Measurements from ENCODE around the gene SPINK2. TPM values are rescaled to one million over a fixed set of nuclear protein-coding genes. Genes with fewer than 3 reads are reported as not detected.

Gene SPINK2
- total and polyA plus RNA-seq, 2 of the 8 experiments (the other 6 are each of a cell fraction or from before 2014, with no cell fraction given) = 0.89 to 1.4 TPM

DNA sequence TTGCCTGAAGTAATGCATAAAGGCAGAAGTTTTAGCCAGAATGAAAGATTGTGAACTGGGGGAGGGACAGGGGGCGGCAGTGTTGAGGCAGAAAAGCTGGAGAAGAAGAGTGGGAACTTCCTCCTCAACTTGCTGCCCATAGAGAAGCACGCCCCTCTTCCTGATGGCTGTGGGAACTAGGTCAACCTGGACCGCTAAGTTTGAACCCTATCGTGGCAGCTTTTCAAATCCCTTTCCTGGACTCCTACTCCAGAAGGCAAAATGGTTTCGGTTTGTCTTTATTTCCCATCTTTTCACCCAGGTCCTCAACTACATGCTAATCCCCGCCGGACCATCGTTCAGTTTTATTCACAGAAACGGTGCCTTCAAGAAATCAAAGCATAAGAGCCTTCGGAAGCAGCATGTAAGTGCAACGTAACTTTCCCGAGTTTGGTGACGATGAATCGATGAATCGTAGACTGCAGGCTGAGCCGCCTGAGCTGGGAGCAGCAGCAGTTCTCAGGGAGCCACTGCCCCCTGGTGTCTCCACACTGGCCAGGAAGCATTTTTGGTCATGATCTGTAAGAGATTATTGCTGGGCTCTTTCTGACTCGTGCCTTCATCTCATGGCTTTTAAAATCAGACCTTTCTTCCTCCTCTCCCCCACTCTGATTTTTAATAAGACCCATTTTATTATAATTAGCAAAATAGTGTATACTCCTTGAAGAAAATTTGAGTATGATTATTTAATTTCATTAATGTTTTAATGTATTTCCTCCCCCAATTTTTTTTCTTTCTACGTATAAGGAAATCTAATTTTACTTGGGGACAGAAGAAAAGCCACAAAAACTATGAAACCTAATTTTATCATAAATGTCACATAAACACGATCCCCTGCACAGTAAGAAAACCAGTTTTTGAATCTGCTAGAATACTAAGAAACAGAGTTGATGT, 21.4 kb downstream of the SPINK2 start:
- no peak overlapping the region for H2BK120ac ChIP-seq (replicated peaks; ENCODE audit: low read depth, low read length)
- no peak overlapping the region for H4K91ac ChIP-seq (replicated peaks; ENCODE audit: insufficient read length, low read length)
- no peaks in the 10 kb centered on the region for H3K79me1 ChIP-seq (ENCODE audit: low read depth, low read length)
- no peak overlapping the region for H3K18ac ChIP-seq (ENCODE audit: extremely low read depth, low read length)
- peak overlapping the region; percentile 30 to 62 (median 42); a peak in 7 of 8 replicates for H3K4me3 ChIP-seq (ENCODE audit: extremely low read depth in 1 of 4, insufficient read depth in 2 of 4, low read depth in 3 of 4, low read length in 4 of 4)
- no peaks in the 10 kb centered on the region for H4K20me1 ChIP-seq (replicated peaks in 1 of 2; ENCODE audit: control insufficient read depth in 1 of 2, insufficient read depth in 2 of 2, low read length in 2 of 2)
- H2BK12ac ChIP-seq (ENCODE audit: low read depth, low read length) = no peak overlapping the region
- H3K56ac ChIP-seq (replicated peaks; ENCODE audit: insufficient read length, low read depth, low read length) = no peak overlapping the region
- no peak overlapping the region for H3K23ac ChIP-seq (ENCODE audit: insufficient read length)
- no peaks in the 10 kb centered on the region for H3K36me3 ChIP-seq (ENCODE audit: control insufficient read depth in 2 of 4, insufficient read depth in 4 of 4, low read length in 3 of 4)
- no peak overlapping the region for H2AK5ac ChIP-seq (ENCODE audit: low read depth, low read length)
- H4K5ac ChIP-seq (ENCODE audit: insufficient read length, low read depth, low read length) = no peak overlapping the region
- peak; percentile 57 to 80 for DNase-seq (ENCODE audit: low read depth in 1 of 2, low spot score in 2 of 2)
- H3K14ac ChIP-seq (ENCODE audit: insufficient read length) = no peak overlapping the region
- H2AFZ ChIP-seq (ENCODE audit: low read length) = peak overlapping the region; percentile 87
- no peaks in the 10 kb centered on the region for H3K79me2 ChIP-seq (ENCODE audit: control insufficient read depth in 1 of 2, insufficient read depth in 2 of 2, low read length in 2 of 2)
- H3K4me2 ChIP-seq (ENCODE audit: insufficient read depth in 1 of 2, low read depth in 2 of 2, low read length in 2 of 2) = peak overlapping the region; percentile 61 to 87
- no peaks in the 10 kb centered on the region for H3K9me3 ChIP-seq (ENCODE audit: insufficient read depth in 2 of 2, low read depth in 1 of 2, low read length in 1 of 2)
- WGBS, 2 experiments (ENCODE audit: extremely low coverage in 1 of 2, insufficient coverage in 1 of 2, insufficient read length in 1 of 2, insufficient replicate concordance in 2 of 2, low coverage in 1 of 2, low lambda C conversion rate in 2 of 2, missing lambda C conversion rate in 1 of 2) = 23% methylated on average over 19 of the region's 19 CpGs; no CpG with 5 or more reads in 1 of the 2 experiments
- TF ChIP-seq TEAD4 (IDR thresholded peaks at IDR 0.05; ENCODE audit: low read depth, low read length) (no peak), SIN3A (conservative IDR thresholded peaks at IDR 0.05 in 1 of 2, IDR thresholded peaks at IDR 0.05 in 1 of 2; ENCODE audit: low read depth in 1 of 2, low read length in 2 of 2) (0 out of 4 replicates have a peak, but pooled peaks of 1 of the 2 experiments have one; percentile 38), RAD21 (IDR thresholded peaks at IDR 0.05 in 1 of 2, conservative IDR thresholded peaks at IDR 0.05 in 1 of 2; ENCODE audit: low read depth in 2 of 2, low read length in 2 of 2) (peak; percentile 99), CREB1 (IDR thresholded peaks at IDR 0.05) (peak; percentile 54; the same call in 1 of the 2 replicates), SP1 (IDR thresholded peaks at IDR 0.05; ENCODE audit: low read depth, low read length) (no peak), KDM4A (IDR thresholded peaks at IDR 0.05; ENCODE audit: low read depth, low read length, severe bottlenecking) (peak; percentile 26)
- TF ChIP-seq, protein P1, sequence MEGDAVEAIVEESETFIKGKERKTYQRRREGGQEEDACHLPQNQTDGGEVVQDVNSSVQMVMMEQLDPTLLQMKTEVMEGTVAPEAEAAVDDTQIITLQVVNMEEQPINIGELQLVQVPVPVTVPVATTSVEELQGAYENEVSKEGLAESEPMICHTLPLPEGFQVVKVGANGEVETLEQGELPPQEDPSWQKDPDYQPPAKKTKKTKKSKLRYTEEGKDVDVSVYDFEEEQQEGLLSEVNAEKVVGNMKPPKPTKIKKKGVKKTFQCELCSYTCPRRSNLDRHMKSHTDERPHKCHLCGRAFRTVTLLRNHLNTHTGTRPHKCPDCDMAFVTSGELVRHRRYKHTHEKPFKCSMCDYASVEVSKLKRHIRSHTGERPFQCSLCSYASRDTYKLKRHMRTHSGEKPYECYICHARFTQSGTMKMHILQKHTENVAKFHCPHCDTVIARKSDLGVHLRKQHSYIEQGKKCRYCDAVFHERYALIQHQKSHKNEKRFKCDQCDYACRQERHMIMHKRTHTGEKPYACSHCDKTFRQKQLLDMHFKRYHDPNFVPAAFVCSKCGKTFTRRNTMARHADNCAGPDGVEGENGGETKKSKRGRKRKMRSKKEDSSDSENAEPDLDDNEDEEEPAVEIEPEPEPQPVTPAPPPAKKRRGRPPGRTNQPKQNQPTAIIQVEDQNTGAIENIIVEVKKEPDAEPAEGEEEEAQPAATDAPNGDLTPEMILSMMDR (IDR thresholded peaks at IDR 0.05; ENCODE audit: control extremely low read depth in 1 of 3, insufficient read depth in 1 of 3, low read depth in 1 of 3, low read length in 3 of 3) = peak; percentile 91 to 96 (median 91)
- peaks cover 0 to 8% (median 5%) of the 10 kb centered on the region in 4 experiments; a peak in 5 of 7 replicates for H3K27me3 ChIP-seq (replicated peaks in 1 of 4; ENCODE audit: control insufficient read depth in 3 of 4, extremely low read depth in 1 of 4, insufficient read depth in 3 of 4, low read length in 3 of 4)
- no peak overlapping the region for H3K4ac ChIP-seq (replicated peaks; ENCODE audit: insufficient read length, low read depth, low read length)
- ChIA-PET POLR2A (ENCODE audit: partially characterized antibody) (interaction anchor here (0.6 to 0.9 kb wide), 2 partner anchors 30 to 36 kb away, joined by 3 to 4 read pairs; no protein-coding TSS in a partner anchor), CTCF (ENCODE audit: partially characterized antibody) (interaction anchor here (0.6 to 3.8 kb wide), 33 partner anchors 9 to 249 kb away, joined by 3 to 40 read pairs (median 4); partner anchors contain the start of gene HOPX)
- no peak overlapping the region for H3K27ac ChIP-seq (ENCODE audit: low read depth, low read length)
- no peak overlapping the region for H2BK20ac ChIP-seq (ENCODE audit: low read length)
- no peak overlapping the region for H4K8ac ChIP-seq (ENCODE audit: extremely low read depth, insufficient read depth, low read length)
- H3K9ac ChIP-seq (replicated peaks in 1 of 4; ENCODE audit: extremely low read depth in 1 of 4, low read depth in 3 of 4, low read length in 3 of 4) = no peak overlapping the region
- peaks cover 0 to 6% (median 0%) of the 10 kb centered on the region in 4 experiments; a peak in 2 of 7 replicates for H3K4me1 ChIP-seq (replicated peaks in 1 of 4; ENCODE audit: control insufficient read depth in 3 of 4, insufficient read depth in 4 of 4, low read length in 3 of 4)
- H3K23me2 ChIP-seq (ENCODE audit: low read depth, low read length) = peaks cover 2% of the 10 kb centered on the region; the same call in 1 of the 2 replicates
- H2BK5ac ChIP-seq (ENCODE audit: low read depth, low read length) = no peak overlapping the region
- peak; percentile 90 for FAIRE-seq
- no peak overlapping the region for H2BK15ac ChIP-seq (ENCODE audit: low read length)

Data from H1 (cell line).